Left lung (tissue), 10 donors: Measurements from ENCODE around the gene ZNF774. TPM values are rescaled to one million over a fixed set of nuclear protein-coding genes. Genes with fewer than 3 reads are reported as not detected.

Experiments used
- ATAC-seq: fragments of 200-7000 bp; cut with Tn5 transposase; one replicate; pipeline ENCODE4 v1.9.1; 2020; ENCODE audit warnings: moderate library complexity
- DNase-seq, 4 donors: peaks; one replicate each; pipeline ENCODE4 v3.0.0-alpha.2; 2013 to 2020
- H3K27ac ChIP-seq, 2 donors: fragments of 200-600 bp; sonication (generic) in 1 of 2; one replicate each; pipeline versions ENCODE4 v1.5.0 to v1.8.0; 2020 to 2021
- H3K27me3 ChIP-seq, 2 donors: fragments of 200-600 bp; sonication (generic) in 1 of 2; one replicate each; pipeline versions ENCODE4 v1.5.0 to v1.8.0; 2020 to 2021
- H3K36me3 ChIP-seq, 2 donors: fragments of 200-600 bp; sonication (generic) in 1 of 2; one replicate each; pipeline versions ENCODE4 v1.5.0 to v1.8.0; 2020 to 2021
- H3K4me1 ChIP-seq, 2 donors: fragments of 200-600 bp; one replicate each; pipeline ENCODE4 v1.8.0; 2021
- H3K4me3 ChIP-seq, 2 donors: fragments of 200-600 bp; sonication (generic) in 1 of 2; one replicate each; pipeline versions ENCODE4 v1.5.0 to v1.8.0; 2020 to 2021; ENCODE audit warnings: mild to moderate bottlenecking in 1 of 2
- H3K9me3 ChIP-seq, 2 donors: fragments of 200-600 bp; sonication (generic) in 1 of 2; one replicate each; pipeline versions ENCODE4 v1.5.0 to v1.8.0; 2020 to 2021
- intact Hi-C, 2 donors: fragments of 100-400 bp; cut with DNase I; formaldehyde crosslinking; loops; one replicate each; pipeline versions ENCODE4 v1.11.2 to v1.14.2; 2022
- polyA plus RNA-seq, 6 donors: library from polyadenylated mRNA; unstranded; fragments of 120-200 nt; gene quantifications; one replicate each; pipeline ENCODE4 v1.2.1, GENCODE V29; 2013; ENCODE audit not compliant: insufficient read length in 6 of 6
- total RNA-seq, 2 donors: library from RNA; stranded (reverse); fragmentation: NEBNext Ultra II Directional; extraction: Animal tissue kit (Norgen Biotek cat#: 25700); gene quantifications; one replicate each; pipeline ENCODE4 v1.2.1, GENCODE V29; 2021
- TF ChIP-seq, protein P1 (sequence below), 2 donors: fragments of 200-600 bp; sonication (generic) in 1 of 2; IDR thresholded peaks; one replicate each; pipeline versions ENCODE4 v1.5.0 to v1.8.0; 2021; ENCODE audit warnings: antibody characterized with exemption in 2 of 2
- donor health status: DM: no; HTN: yes; CAD: no.
- donor health status: DM: no; HTN: no; CAD: no.

The ZNF774 gene
- total and polyA plus RNA-seq, 8 donors, result 3.6 to 6.6 (median 5.9) TPM

DNA sequence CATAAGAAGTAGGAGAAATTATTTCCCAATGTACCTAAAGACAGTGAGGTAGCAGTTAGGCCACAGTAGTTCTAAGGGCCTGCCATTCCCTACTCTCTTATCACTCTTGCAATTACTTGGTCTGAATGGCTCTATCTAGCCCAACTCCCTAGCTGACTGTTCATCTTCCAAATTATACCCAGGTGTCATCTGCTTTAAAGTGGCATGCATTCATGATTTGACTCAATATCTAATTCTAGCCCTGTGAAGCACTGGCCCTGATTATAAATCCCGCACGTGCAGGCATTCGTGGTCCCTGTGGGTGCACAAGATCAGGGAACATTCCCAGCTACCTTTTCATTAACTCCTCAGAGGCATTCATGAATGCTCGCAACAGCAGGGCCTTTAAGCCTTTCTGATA, 43.1 kb upstream of the ZNF774 start:
- DNase-seq (no peak), ATAC-seq (no peak)
- TF ChIP-seq, protein P1, sequence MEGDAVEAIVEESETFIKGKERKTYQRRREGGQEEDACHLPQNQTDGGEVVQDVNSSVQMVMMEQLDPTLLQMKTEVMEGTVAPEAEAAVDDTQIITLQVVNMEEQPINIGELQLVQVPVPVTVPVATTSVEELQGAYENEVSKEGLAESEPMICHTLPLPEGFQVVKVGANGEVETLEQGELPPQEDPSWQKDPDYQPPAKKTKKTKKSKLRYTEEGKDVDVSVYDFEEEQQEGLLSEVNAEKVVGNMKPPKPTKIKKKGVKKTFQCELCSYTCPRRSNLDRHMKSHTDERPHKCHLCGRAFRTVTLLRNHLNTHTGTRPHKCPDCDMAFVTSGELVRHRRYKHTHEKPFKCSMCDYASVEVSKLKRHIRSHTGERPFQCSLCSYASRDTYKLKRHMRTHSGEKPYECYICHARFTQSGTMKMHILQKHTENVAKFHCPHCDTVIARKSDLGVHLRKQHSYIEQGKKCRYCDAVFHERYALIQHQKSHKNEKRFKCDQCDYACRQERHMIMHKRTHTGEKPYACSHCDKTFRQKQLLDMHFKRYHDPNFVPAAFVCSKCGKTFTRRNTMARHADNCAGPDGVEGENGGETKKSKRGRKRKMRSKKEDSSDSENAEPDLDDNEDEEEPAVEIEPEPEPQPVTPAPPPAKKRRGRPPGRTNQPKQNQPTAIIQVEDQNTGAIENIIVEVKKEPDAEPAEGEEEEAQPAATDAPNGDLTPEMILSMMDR (IDR thresholded peaks at IDR 0.05), result no peak
- Histone ChIP-seq H3K9me3 (no peaks in the 10 kb centered on the region), H3K4me3 (no peak overlapping the region), H3K36me3 (no peaks in the 10 kb centered on the region), H3K4me1 (peaks cover 7 to 14% of the 10 kb centered on the region in 2 donors), H3K27ac (no peak overlapping the region), H3K27me3 (no peaks in the 10 kb centered on the region)
- intact Hi-C loops, result no loop called here

DNA sequence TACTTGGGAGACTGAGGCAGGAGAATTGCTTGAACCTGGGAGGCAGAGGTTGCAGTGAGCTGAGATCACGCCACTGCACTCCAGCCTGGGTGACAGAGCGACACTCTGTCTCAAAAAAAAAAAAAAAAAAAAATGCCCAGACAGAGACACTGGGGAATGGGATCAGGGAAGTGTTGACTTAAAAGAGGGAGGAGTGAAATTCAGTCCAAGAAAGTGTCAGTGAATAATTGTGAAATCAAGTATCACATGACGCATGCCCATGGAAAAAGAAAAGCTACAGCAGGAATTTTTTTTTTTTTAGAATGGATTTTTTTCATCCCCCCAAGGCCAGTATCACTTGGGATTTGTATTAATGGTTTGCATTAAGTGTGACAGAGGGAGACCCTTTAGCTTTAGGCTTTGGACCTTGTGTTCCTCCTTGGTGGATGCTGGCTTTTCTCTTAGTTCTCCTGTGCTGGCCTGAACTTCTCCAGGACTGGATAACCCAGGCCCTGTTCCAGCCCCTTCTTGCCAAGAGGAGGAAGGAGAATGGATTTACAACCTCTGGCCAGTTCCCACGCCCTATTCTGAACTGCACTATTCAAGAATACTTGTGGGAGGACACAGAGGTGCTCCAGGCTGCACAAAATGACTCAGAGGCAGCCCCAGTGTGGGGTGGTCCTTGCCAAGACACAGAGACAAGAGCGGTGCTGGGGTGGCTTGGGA, 36.7 kb upstream of the ZNF774 start:
- Histone ChIP-seq H3K36me3 (no peaks in the 10 kb centered on the region), H3K9me3 (no peaks in the 10 kb centered on the region), H3K4me3 (no peak overlapping the region), H3K4me1 (peaks cover 5 to 21% of the 10 kb centered on the region in 2 donors), H3K27me3 (no peaks in the 10 kb centered on the region), H3K27ac (peak overlapping the region; percentile 62 to 79)
- DNase-seq (peak in 3 of 4 donors; percentile 54 to 73 (median 72)), ATAC-seq (peak; percentile 83)
- TF ChIP-seq, protein P1 (IDR thresholded peaks at IDR 0.05), result no peak
- intact Hi-C loops, result no loop called here

DNA sequence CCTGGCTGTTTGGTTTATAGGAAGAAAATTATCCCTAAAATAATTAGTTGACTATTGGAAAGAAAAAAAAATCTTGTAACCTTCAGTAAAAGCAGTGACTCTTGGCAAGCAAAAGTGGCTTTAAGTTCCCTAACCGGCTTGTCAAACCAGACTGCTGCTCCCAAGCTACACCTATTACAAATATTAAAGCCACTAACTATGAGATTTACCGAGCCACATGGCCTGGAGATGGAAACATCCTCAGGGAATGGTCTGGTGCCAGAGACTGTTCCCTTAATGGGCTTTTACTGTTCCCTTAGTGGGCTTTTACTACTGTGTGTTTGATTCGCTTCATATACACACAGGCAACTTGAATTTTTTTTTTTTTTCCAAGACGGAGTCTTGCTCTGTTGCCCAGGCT, 35.9 kb upstream of the ZNF774 start:
- H3K9me3 ChIP-seq, result no peaks in the 10 kb centered on the region
- intact Hi-C loops, result no loop called here
- H3K4me3 ChIP-seq, result no peak overlapping the region
- no peaks in the 10 kb centered on the region for H3K27me3 ChIP-seq
- peak overlapping the region; percentile 62 to 79 for H3K27ac ChIP-seq
- no peaks in the 10 kb centered on the region for H3K36me3 ChIP-seq
- TF ChIP-seq, protein P1 (IDR thresholded peaks at IDR 0.05), result no peak
- ATAC-seq, result peak; percentile 49
- H3K4me1 ChIP-seq, result peaks cover 5 to 23% of the 10 kb centered on the region in 2 donors
- DNase-seq, result no peak

DNA sequence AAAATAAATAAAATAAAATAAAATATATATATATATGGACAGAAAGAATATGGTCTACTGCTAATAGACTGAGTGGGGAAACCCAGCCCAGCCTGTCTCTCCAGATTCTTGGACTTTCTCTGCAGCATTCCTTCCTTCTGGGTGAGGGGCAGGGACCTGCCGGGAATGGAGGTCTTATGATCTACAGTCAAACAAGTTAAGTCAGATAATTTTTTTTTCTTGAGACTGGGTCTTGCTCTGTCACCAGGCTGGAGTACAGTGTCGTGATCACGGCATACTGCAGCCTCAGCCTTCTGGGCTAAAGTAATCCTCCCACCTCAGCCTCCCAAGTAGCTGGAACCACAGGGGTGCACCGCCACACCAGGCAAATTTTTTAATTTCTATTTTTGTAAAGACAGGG, 33.5 kb upstream of the ZNF774 start:
- intact Hi-C loops, result no loop called here
- DNase-seq, result no peak
- Histone ChIP-seq H3K4me3 (no peak overlapping the region), H3K27me3 (no peaks in the 10 kb centered on the region), H3K4me1 (peaks cover 5 to 23% of the 10 kb centered on the region in 2 donors), H3K9me3 (no peaks in the 10 kb centered on the region), H3K36me3 (no peaks in the 10 kb centered on the region), H3K27ac (no peak overlapping the region)
- TF ChIP-seq, protein P1 (IDR thresholded peaks at IDR 0.05), result no peak
- ATAC-seq, result no peak

DNA sequence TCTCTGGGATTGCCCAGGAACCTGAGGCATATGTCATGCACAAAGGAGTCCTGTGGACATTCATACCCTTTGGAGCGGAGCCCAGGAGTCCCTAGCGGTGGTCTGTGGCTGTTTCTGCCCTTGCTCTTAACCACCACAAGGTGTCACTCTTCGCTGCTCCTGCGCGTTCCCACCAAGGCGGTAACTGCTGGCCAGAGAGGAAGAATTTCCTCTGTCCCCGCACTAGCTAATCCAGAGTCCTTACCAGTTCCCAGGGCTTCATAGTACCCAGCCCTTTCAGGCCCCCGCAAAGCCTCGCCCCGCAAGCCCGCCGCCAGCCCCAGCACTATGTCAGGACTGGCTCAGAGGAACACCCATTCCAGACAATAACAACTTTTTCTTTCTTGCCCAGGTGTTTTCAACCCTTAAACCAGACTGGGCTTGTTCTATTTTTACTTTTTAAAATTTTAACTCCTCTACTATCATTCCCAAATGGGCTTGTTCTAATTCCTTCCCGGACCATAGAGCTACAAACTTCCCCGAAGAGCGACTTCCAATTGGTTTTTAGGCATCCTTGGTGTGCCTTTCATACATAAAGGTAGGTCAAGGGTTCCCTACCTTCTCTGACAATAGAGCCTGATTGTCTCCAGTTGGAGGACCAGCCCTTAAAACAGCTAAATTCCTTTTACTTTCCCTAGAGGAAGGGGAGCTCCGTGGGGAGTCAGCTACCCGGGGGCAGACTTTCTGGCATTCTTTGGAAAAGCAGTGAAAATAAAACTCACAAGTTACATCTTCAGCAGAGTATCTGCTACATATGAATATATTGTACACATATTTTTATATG, 31.8 kb upstream of the ZNF774 start:
- Histone ChIP-seq H3K9me3 (no peaks in the 10 kb centered on the region), H3K27ac (no peak overlapping the region), H3K4me1 (peaks cover 5 to 19% of the 10 kb centered on the region in 2 donors), H3K4me3 (no peak overlapping the region), H3K36me3 (no peaks in the 10 kb centered on the region), H3K27me3 (no peaks in the 10 kb centered on the region)
- TF ChIP-seq, protein P1 (IDR thresholded peaks at IDR 0.05), result peak; percentile 97 to 98
- ATAC-seq (peak; percentile 91), DNase-seq (peak; percentile 83 to 93 (median 85))
- intact Hi-C loops, result loop anchor here in 1 of 2 donors (5.0 kb wide), 1 partner anchor 162 kb away; no protein-coding TSS in a partner anchor
